IMR-90 (cell line): ENCODE measurements around the gene TREML2.

Experiments
- BHLHE40 ChIP-seq: fragments of 150-350 bp; IDR thresholded peaks from 2 replicates; pipeline ENCODE4 v1.6.1; 2016; ENCODE audit warnings: mild to moderate bottlenecking, low read depth, low read length
- CEBPB ChIP-seq: IDR thresholded peaks from 2 replicates; pipeline ENCODE4 v1.6.1; 2012; ENCODE audit warnings: low read depth, low read length, improper control_type of control experiment
- ELK1 ChIP-seq: fragments of 150-350 bp; IDR thresholded peaks from 2 replicates; pipeline ENCODE4 v1.6.1; 2016; ENCODE audit warnings: low read depth, mild to moderate bottlenecking, low read length, moderate library complexity, borderline replicate concordance
- FOS ChIP-seq: fragments of 150-350 bp; IDR thresholded peaks from 2 replicates; pipeline ENCODE4 v1.6.1; 2016; ENCODE audit warnings: low read depth, low read length
- MAZ ChIP-seq: IDR thresholded peaks from 2 replicates; pipeline ENCODE4 v1.6.1; 2012; ENCODE audit warnings: low read depth, mild to moderate bottlenecking, low read length, improper control_type of control experiment, moderate library complexity, borderline replicate concordance
- NFE2L2 ChIP-seq: fragments of 150-350 bp; IDR thresholded peaks from 2 replicates; pipeline ENCODE4 v1.6.1; 2016; ENCODE audit warnings: low read depth, mild to moderate bottlenecking, low read length
- POLR2A ChIP-seq: IDR thresholded peaks from 2 replicates; pipeline ENCODE4 v1.6.1; 2012; ENCODE audit warnings: mild to moderate bottlenecking, low read depth, low read length
- RAD21 ChIP-seq: IDR thresholded peaks from 2 replicates; pipeline ENCODE4 v1.6.1; 2012; ENCODE audit warnings: low read length, improper control_type of control experiment
- RCOR1 ChIP-seq: IDR thresholded peaks from 2 replicates; pipeline ENCODE4 v1.6.1; 2012; ENCODE audit warnings: mild to moderate bottlenecking, low read length, improper control_type of control experiment; ENCODE audit not compliant: insufficient replicate concordance
- RFX5 ChIP-seq: IDR thresholded peaks from 2 replicates; pipeline ENCODE4 v1.8.0; 2012; ENCODE audit warnings: low read depth, mild to moderate bottlenecking, low read length, moderate library complexity
- SMC3 ChIP-seq: fragments of 150-350 bp; IDR thresholded peaks from 2 replicates; pipeline ENCODE4 v1.6.1; 2016; ENCODE audit warnings: low read depth, mild to moderate bottlenecking, antibody characterized with exemption, low read length, moderate library complexity
- TF ChIP-seq, protein P1 (sequence below): conservative IDR thresholded peaks from 2 replicates; pipeline ENCODE4 v1.5.1; 2012; ENCODE audit warnings: mild to moderate bottlenecking, low read depth, low read length, improper control_type of control experiment
- TF ChIP-seq, protein P2 (sequence below): fragments of 150-350 bp; IDR thresholded peaks from 2 replicates; pipeline ENCODE4 v1.6.1; 2017; ENCODE audit warnings: mild to moderate bottlenecking, antibody characterized with exemption, low read length, low read depth

DNA sequence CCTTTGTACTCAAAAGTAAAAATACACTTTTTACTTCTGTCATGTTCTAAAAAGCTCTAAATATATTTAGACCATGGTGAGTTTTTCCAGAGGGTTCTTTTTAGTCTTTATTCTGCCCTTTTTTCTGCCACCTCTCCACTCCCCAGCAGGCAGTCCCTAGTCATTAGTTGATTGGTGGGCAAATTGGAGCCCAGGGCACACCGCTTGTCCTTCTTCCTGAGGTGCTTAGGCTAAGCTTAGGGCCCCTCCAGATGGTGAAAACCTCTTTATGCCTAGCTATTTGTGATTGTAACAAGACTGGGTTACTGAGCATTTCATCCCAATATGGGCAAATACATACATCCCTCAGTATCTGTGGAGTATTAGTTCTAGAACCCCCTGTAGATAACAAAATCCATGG is 53.0 kb downstream of the TREML2 start:
- TF ChIP-seq, protein P1, sequence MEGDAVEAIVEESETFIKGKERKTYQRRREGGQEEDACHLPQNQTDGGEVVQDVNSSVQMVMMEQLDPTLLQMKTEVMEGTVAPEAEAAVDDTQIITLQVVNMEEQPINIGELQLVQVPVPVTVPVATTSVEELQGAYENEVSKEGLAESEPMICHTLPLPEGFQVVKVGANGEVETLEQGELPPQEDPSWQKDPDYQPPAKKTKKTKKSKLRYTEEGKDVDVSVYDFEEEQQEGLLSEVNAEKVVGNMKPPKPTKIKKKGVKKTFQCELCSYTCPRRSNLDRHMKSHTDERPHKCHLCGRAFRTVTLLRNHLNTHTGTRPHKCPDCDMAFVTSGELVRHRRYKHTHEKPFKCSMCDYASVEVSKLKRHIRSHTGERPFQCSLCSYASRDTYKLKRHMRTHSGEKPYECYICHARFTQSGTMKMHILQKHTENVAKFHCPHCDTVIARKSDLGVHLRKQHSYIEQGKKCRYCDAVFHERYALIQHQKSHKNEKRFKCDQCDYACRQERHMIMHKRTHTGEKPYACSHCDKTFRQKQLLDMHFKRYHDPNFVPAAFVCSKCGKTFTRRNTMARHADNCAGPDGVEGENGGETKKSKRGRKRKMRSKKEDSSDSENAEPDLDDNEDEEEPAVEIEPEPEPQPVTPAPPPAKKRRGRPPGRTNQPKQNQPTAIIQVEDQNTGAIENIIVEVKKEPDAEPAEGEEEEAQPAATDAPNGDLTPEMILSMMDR = no peak
- TF ChIP-seq ELK1 (no peak), POLR2A (no peak), RAD21 (no peak), BHLHE40 (no peak), FOS (no peak), RFX5 (no peak), CEBPB (no peak), MAZ (no peak), SMC3 (no peak), RCOR1 (no peak), NFE2L2 (no peak)
- TF ChIP-seq, protein P2, sequence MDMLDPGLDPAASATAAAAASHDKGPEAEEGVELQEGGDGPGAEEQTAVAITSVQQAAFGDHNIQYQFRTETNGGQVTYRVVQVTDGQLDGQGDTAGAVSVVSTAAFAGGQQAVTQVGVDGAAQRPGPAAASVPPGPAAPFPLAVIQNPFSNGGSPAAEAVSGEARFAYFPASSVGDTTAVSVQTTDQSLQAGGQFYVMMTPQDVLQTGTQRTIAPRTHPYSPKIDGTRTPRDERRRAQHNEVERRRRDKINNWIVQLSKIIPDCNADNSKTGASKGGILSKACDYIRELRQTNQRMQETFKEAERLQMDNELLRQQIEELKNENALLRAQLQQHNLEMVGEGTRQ = no peak
